Suppressor macrophage treated with lipopolysaccharide for 4 hours (primary cell): ENCODE results near the gene FXYD7.
"Not testable (repeated sequence)": the region's sequence is repeated elsewhere in the genome, so short reads cannot be mapped to it uniquely, and the experiment has no call there.

Experiments
- DNase-seq: peaks from one replicate; pipeline ENCODE4 v3.0.0-alpha.2; 2020

FXYD7 gene

DNA sequence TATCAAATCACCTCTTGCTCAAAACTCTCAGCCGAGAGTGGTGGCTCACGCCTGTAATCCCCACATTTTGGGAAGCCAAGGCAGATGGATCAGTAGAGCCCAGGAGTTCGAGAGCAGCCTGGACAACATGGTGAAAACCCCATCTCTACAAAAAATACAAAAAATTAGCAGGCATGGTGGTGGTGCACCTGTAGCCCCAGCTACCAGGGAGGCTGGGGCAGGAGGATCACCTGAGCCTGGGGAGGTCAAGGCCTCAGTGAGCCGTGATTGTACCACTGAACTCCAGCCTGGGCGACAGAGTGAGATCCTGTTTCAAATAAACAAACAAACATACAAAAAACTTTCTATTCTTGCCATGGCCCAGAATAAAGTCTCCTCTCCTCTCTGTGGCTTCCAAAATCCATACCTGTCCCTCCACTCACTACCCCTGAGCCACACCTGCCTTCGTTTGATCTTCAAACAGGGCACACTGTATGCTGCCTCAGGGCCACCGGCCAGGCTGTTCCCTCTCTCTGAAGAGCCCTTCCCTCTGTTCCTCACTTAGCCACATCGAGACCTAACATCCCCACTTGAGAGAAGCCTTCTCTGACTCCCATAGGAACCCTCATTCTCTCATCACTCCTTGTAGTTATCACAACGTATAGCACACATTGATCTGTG is 14.5 kb upstream of the FXYD7 start:
- no peak for DNase-seq

DNA sequence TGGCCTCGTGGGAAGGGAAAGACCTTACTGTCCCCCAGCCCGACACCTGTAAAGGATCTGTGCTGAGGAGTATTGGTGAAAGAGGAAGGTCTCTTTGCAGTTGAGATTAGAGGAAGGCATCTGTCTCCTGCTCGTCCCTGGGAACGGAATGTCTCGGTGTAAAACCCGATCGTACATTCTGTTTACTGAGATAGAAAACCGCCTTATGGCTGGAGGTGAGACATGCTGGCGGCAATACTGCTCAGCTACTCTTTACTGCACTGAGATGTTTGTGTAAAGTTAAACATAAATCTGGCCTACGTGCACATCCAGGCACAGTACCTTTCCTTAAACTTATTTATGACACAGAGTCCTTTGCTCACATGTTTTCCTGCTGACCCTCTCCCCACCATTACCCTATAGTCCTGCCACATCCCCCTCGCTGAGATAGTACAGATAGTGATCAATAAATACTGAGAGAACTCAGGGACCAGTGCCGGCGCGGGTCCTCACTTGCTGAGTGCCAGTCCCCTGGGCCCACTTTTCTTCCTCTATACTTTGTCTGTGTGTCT is 13.3 kb upstream of the FXYD7 start:
- not testable (repeated sequence) for DNase-seq

DNA sequence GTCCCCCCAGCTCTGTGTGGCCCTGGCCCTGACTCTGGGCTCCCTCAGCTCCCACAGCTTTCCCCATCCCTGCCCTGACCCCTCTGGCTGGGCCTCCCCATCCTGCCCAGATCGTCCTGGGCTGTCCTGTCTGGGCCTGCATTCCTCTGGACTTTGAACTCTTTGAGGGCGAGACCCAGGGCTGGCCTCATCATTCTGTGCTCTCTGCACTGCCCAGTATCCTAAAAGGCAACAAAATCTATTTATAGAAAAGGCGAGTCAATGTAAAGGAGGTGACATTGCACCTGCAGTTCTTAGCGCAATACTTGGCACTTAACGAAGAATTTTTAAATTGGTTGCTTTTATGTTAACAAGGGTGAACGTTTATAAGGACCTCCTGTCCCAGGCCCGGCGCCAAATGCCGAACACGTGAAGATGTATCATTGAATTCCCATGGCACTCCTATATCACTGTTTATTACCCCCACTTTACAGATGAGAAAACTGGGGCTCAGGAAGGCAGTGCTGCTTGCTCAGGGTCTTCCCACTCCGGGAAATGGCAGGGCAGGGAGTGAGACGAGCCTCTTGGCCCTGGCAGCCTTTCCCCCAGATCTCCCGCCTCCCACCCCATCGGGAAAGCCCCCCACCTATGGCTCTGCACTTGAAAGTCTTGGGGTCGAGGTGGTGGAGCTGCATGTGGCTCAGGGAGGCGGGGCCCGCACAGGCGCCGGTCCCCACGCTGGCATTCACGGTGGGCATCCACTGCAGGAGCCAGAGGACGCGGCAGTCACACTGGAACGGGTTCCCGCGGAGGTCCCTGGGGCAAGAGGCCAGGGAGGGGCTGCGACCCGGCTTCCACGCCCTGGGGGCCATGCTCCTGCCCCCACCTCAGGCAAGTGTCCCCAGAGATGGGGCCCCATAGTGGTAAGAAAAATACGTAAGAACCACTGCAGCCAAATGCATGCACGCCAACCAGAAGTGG is 12.0 kb upstream of the FXYD7 start:
- no peak for DNase-seq

DNA sequence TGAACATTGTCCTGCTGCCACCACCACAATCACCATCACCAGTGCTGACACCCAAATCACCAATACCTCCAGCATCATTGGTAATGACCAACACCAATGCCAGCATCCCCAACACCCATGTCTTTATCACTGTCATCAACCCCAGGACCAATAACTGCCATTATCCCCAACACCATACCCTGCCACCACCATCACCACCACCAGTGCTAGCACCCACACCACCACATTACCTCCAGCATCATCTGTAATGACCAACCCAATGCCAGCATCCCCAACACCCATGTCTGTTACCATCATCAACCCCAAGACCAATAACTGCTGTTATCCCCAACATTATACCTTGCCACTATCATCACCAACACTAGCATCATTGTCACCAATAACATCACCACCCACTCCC is 10.8 kb upstream of the FXYD7 start:
- no peak for DNase-seq

DNA sequence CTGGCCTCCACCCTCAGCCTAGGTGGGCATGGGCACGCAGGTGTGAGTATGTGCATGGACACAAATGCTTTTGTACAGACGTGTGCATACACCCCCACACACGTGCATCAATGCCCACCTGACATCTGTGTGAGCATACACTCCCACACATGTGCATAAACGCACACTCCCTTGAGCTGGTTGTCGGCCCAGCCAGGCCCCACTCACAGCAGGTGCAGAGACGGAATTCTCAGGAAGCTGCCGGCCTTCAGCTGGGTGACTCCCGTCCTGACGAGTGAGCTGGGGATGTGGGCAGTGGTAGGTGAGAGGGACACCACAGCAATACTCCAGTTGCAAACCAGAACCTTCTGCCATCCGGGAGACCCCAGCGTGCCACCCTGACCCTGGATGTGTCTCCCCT is 9.2 kb upstream of the FXYD7 start:
- no peak for DNase-seq

DNA sequence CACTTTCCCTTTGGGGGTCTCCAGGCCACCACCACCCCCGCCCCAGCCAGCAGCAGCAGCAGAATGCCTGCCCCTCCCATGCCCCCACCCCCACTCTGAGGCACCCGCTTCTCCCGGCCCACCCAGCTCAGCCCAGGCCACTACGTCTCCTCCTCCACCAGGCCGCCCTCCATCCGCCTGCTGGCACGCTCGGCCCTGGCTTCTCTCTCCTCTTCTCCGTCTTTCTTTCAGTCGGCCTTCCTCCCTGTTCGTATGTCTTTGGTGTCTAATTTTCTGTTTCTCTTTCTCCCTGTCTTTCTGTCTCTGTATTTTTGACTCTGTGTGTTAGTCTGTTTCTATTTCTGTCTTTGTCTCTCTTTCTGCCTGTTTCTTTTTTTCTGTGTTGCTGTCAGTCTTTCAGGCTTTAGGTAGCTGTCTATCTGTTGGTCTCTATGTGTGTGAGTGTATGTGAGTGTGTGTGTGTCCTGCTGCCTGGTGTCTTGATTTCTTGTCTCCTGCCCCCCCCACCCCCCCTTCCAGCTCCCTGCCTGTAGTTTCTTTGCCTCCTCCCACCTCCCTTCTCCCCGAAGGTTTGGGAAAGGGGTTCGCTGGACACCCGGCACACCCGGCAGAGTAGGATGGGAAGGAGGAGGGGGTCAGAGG is 8.3 kb upstream of the FXYD7 start, which contains the start of gene LGI4:
TSS of gene LGI4 (minus strand) at position 459 of the 642 bp plus-strand sequence. CDS start at position 80, 379 bp downstream.
- DNase-seq = no peak

DNA sequence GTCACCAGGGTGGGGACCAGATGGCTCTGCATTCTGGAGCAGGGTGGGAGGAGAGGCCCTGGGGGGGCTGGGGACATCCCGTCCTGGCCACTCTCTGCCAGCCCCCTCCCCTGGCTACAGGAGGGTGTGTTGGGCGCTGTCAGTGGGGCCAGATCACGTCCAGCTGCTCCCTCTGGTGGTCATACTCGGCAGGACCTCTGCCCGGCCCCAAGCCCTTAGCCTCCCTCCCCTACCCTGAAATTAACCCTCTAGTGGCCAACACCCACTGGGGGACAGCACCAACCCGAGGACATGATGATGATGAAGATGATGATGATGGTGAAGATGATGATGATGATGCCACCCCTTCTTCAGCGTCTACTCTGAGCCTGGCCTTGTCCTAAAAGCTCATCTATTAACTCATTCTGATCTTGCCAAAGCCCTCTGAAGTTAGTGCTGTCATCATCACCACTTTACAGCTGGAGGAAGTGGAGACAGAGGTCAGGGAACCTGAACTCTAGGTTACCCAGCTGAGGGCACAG is 7.6 kb upstream of the FXYD7 start:
- DNase-seq = peak; percentile 79

DNA sequence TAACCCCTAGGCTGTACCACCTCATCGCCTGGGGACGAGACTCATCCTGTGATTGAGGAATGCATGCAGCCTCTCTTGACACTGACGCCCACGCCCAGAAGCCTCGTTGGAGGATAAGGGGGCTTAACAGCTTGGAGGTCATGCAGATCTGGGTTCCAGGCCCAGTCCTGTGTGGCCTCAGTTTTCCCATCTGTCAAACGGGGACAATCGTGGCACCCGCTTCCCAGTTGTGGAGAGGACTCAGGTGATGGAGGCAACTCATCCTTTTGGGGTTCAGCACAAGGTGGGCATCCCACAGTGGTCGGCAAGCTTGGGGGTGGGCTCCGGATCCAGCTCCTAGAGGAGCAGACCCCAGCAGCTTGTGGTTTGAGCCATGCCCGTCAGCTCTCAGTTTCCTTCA is 6.8 kb upstream of the FXYD7 start:
- no peak for DNase-seq

DNA sequence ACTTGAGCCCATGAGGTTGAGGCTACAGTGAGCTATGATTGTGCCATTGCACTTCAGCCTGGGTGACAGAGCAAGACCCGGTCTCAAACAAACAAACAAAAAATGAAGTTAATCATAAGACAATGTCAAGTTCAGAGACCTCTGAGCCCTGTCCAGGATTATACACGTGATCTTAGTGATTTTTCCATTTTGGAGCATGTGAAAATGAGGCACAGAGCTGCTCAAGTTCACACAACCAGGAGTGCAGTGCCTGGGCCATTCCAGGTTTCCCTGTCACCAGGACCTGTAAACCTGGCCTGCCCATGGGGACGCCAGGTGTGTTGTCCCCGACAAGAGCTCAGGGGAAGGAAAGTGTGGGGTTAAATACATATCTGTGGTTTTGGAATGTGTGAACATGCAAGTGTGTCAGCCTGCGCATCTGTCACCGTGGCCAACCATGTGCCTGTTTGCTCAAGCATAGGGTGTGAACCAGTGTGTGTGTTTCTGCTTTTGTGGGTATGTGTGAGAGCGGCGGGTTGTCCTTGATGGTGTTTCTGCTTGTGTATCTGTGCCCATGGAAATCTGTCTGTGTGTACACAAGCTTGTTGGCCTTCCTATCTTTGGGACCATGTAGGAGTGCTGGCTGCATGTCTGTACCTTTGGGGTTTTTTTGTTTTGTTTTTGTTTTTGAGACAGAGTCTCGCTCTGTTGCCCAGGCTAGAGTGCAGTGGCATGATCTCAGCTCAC is 5.9 kb upstream of the FXYD7 start:
- DNase-seq = no peak

DNA sequence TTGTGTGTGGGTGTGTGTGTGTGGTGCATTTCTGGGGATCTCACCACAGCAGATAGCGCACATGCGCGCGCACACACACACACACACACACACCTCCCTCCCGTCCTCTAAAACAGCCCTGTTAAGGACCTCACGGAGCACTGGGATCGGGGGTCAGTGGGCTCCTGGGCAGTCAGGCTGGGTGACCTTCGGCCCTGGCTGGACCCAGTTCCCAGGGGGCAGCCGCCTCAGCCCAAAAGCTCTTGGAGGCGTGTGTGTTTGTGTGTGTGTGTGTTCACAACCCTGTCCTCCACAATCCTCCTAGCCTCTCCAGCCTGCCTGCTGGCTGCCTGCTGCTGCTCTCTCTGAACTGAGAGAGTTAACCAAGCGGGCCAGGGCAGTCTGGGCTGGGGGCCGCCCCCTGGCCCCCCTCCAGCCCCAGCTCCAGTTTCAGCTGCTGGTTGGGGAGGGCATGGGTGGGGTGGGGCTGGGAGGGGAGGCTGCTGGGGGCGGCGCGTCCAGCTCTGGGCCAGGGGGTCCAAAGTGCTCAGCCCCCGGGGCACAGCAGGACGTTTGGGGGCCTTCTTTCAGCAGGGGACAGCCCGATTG is 4.7 kb upstream of the FXYD7 start, which contains the start of gene FXYD1:
TSS of gene FXYD1 (plus strand) at position 520 of the 588 bp plus-strand sequence. CDS start 1,256 bp downstream, outside the sequence.
- no peak for DNase-seq

DNA sequence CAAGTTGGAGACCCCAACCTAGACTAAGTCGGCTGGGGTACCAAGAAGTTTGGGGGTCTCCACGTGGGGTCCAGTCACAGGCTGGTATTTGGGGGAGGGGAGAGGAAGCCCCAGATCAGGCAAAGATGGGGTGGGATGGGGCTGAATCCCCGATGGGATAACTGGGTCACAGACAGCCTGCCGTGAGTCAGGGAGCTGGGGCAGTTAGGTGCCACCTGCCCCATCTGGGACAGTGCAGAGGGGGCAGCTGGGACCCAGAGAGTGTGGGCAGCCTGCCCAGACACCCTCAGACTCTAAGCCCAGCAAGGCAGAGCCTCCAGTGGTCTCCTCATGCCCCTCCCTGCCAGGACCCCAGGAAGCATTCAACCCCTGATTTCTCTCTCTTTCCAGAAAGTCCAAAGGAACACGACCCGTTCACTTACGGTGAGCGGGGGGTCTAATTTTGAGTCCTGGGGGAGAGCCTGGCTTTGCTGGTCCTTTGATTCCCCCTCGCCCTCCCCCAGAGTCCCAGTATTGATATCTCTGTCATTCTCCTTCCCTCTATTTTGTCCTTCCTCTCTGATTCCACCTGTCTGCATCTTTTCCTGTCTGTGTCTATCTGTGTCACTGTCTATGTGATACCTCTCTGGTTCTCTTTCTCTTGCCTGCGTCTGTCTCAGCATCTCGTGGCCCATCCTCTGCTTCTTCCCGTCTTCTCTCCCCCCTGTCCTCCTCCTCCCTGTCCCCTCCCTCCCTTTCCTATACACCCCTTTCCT is 2.7 kb upstream of the FXYD7 start:
- no peak for DNase-seq

DNA sequence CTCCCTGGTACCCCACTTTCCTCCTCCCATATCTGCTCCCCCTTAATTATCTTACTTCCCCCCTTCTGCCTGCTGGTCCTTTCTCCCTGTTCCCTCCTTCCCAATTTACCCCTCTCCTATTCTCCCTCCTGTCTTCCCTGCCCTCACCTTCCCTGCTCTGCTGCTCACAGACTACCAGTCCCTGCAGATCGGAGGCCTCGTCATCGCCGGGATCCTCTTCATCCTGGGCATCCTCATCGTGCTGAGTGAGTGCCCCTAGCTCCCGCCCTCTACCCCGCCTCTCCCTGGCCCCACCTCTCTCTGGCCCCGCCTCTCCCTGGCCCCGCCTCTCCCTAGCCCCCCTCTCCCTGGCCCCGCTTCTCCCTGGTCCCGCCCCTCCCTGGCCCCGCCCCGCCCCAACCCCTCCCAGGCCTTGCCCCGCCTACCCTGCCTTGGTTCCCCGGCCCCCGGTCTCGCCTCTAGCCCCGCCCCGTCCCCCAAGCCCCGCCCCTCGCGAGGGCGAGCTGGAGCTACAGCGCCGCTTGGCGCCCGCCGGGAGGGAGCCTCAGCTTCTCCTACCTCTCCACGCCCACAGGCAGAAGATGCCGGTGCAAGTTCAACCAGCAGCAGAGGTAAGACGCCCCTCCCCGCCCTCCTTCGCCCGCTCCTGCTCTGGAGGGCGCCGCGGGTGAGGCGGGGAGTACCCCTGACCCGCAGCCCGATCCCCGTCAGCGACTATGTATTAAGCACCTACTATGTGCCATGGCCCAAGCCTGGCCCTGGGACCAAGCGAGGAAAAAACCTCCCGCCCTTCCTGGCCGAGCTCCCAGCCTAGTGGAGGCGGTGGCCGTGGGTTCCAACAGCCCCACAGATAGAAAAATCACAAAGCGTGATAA is 1.9 kb upstream of the FXYD7 start:
- peak; percentile 94 for DNase-seq

DNA sequence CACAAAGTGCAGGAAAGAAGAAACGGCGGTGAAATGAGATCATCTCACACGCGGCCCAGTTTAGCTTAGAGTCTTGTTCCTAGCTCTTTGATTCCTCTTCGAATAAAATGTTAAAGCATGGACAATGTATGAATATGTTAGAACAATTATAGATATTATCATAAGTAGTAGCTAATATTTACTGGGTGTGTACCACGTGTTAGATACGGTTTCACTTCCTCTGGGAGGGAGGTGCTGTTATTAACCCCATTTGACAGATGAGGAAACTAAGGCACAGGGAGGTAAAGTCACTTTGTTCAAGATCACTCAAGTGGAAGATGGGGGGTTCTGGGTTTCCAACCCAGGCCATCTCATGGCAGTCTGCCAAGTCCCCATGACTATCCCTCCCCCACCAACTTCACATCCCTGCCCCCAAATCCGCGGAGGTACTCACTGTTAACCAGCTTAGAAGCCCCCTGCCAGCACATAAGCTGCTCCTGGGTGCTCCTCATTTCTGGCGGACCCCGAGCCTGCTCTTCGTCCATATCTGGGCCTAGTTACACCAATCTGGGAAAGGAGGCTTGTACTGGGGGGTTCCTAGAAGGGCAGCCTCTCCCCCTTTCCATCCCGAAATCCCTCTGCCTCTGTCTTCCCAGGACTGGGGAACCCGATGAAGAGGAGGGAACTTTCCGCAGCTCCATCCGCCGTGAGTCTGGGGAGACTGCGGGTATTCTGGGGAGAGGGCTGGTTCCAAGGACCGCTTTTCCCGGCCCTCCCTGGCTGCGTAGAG is 1.0 kb upstream of the FXYD7 start:
- peak; percentile 42 for DNase-seq

DNA sequence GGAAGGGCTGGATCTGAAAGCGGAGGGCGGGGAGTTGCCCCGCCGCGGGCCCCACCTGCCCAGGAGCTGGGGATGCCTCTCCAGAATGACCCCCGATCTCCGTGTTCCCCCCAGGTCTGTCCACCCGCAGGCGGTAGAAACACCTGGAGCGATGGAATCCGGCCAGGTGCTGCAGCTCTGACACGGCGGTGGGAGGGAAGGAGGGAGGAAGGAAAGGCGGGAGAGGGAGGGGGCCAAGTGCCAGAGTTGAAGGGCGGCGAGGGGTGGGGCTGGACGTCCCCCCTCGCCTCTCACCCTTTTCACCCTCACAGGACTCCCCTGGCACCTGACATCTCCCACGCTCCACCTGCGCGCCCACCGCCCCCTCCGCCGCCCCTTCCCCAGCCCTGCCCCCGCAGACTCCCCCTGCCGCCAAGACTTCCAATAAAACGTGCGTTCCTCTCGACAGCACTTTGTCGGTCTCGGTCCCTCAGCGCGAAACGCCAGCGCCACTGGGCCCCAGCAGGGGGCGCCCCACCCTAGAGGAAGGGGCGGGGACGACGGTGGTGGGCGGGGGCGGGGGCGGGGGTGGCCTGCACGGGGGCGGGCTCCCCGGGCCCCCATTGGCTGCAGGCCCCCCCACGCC is 337 bp upstream of the FXYD7 start:
- DNase-seq = peak; percentile 62

DNA sequence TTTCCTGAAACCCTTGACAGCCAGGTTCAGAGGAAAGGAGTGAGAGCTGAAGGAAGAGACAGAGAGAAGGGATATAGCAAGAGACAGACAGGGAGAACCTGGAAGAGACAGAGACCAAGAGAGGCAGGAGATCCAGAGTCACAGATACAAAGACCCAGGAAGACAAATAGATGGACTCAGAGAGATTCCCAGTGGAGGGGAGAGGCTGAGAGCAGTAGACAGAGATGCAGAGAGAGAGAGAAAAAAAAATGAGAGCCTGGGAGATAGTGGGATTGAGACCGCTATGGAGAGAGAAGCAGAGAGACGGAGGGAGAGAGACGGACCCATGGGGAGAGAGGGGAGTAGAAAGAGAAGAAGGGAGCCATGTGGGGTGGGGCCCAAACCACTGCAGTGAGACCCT is 763 bp downstream of the FXYD7 start:
- DNase-seq = no peak

DNA sequence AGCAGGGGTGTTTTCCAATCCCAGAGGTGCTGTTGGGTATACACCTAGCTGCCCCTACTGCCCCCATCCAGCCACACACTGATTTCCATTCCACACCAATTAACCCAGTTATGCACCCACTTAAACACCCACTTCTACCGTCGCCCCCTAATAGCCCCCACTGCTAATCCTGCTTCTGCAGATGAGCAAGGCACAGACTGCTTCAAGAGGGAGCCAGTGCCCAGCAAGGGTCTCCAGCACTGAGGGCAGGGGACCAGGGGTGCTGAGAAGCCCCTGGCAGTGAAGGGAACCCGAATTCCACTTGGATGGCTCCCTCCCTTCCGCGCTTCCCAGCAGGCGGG is 1.2 kb downstream of the FXYD7 start:
- DNase-seq = no peak

DNA sequence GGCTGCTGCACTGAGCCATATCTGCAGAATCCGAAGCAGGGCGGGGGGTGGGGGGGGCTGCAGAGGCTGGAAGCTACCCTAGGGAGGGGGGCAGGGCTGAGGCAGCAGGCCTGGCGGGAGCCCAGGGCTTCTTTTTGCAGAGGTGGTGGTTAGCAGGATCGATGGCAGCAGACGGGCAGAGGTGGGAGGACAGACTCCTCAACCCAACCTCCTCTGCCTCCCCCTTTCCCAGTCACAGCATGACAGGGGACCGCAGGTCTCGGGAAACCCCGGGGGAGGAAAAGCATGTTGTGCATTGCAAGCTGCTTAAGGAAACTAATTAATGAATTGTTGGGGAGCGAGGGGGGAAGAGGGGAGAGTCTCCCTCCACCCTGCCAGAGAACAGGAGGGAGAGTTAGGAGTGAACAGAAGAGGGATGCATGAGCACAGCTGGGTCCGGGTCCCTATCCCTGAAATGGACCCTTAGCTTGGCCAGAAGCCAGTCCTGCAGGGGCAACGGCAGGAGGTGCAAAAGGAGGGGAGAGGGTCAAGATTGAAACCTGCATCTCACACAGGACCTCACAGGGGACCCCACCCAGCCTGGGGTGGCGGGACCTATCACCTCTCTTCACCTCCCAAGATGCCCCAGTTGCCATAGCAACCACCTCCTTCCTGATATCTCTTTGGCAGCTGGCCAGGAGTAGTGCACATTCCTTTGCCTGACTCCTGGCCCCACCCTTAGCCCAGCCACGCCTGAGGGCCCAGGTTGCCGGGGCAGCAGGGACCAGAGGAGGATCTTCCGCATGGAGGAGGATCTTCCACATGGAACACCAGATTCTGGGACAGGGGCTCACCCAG is 1.8 kb downstream of the FXYD7 start:
- DNase-seq = no peak
